C4-2B (cell line): ENCODE results near the gene PLIN1.

Experiments used
- CTCF ChIP-seq: fragments of 450-650 bp; conservative IDR thresholded peaks from 2 replicates; pipeline ENCODE4 v1.5.1; 2017; ENCODE audit warnings: mild to moderate bottlenecking
- ZFX ChIP-seq: fragments of 450-650 bp; IDR thresholded peaks from 2 replicates; pipeline ENCODE4 v1.6.1; 2017

- TF ChIP-seq ZFX (no peak), CTCF (peak; percentile 96)
These were observed 31.8 kb downstream of the PLIN1 start for GRCh38 chr15:89647191-89647851.
